Measurements from ENCODE around the gene AGMAT.
A peak's percentile ranks its signal among the peaks of the same experiment; 100 is the strongest.
"Not testable (repeated sequence)": the region's sequence is repeated elsewhere in the genome, so short reads cannot be mapped to it uniquely, and the experiment has no call there.

Gene AGMAT

DNA sequence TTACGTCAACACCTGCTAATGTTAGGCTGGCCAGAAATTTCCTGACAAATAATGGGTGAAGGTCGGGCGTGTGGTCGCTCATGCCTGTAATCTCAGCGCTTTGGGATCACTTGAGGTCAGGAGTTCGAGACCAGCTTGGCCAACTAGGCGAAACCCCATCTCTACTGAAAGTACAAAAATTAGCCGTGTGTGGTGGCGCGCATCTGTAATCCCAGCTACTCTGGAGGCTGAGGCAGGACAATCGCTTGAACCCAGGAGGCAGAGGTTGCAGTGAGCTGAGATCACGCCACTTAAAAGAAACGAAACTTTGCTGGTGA lies 19.1 kb upstream of the AGMAT start:
- WGBS (ENCODE audit: extremely low coverage, insufficient coverage, low lambda C conversion rate): no CpG with 5 or more reads among the region's 13 CpGs
- peak overlapping the region; percentile 65 for H3K56ac ChIP-seq (ENCODE audit: low read length)
- not testable (repeated sequence) for H4K5ac ChIP-seq (ENCODE audit: low read length); H3K79me1 ChIP-seq (ENCODE audit: low read length); DNase-seq; H3K36me3 ChIP-seq (ENCODE audit: control insufficient read depth, insufficient read depth, low read length); H3K27ac ChIP-seq (ENCODE audit: low read depth, low read length); H3K4me3 ChIP-seq (ENCODE audit: low read length); H4K8ac ChIP-seq (ENCODE audit: low read depth, low read length); H2BK15ac ChIP-seq (replicated peaks; ENCODE audit: low read depth); H3K4me1 ChIP-seq (ENCODE audit: control insufficient read depth, low read depth, low read length); H3K23ac ChIP-seq (ENCODE audit: low read length); H2AK5ac ChIP-seq (ENCODE audit: low read length); H2BK5ac ChIP-seq (ENCODE audit: low read length); H3K27me3 ChIP-seq (ENCODE audit: insufficient read depth, low read length, poor library complexity); H3K4ac ChIP-seq (ENCODE audit: low read depth, low read length); H3K18ac ChIP-seq (ENCODE audit: low read length); H3K79me2 ChIP-seq (ENCODE audit: control insufficient read depth, insufficient read depth, low read length); H2BK120ac ChIP-seq (ENCODE audit: low read depth, low read length)
- H3K4me2 ChIP-seq (ENCODE audit: low read length): peak overlapping the region; percentile 51
- peak overlapping the region; percentile 45 for H3K9ac ChIP-seq (ENCODE audit: low read length)

DNA sequence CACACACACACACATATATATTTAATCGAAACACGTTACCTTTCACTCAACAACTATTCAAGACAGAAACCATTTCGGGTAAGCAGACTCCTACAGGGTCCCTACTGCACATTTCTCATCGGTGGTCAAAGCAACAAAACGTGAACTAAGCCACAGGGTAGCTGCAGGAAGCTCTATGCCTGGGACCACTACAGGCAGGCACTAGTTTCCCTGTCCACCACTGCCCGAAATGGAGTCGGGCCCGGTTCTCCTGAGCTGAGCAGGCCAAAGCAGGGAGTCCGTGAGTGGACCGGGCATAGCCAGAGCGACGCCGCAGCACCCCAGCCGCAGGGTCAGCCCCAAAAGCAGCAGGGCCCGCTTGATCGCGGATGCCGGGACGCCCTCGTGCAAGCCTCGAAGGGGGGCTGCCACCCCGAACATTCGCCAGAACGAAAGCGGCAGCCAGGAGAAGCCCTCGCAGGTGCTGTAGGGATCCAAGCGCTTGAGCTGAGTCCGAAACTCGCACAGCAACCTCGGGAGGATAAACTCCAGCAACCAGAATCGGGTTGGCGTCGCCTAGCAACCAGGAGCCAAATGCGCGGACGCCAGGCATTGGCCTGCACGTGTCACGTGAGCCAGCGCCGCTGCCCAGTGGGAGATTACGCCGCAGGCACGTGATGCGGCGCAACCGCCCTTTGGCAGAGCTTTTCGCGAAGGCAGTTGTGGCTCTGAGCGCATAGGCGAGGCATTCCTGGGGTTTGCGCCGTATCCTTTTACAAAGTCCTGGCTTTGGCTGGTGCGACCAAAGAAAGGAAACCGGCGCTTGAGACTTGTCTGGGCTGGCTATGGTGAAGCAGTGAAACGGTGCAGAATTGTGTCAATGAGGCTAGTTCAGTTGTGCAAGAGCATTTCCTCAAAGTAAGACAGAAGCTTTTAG lies 18.5 kb upstream of the AGMAT start:
- no peak overlapping the region for H2BK5ac ChIP-seq (ENCODE audit: low read length)
- no peak overlapping the region for H2BK120ac ChIP-seq (ENCODE audit: low read depth, low read length)
- no peak overlapping the region for H2BK15ac ChIP-seq (replicated peaks; ENCODE audit: low read depth)
- H3K27me3 ChIP-seq (ENCODE audit: insufficient read depth, low read length, poor library complexity): peaks cover 2% of the 10 kb centered on the region
- no peak overlapping the region for H3K4ac ChIP-seq (ENCODE audit: low read depth, low read length)
- no peak overlapping the region for H4K5ac ChIP-seq (ENCODE audit: low read length)
- H3K4me2 ChIP-seq (ENCODE audit: low read length): peak overlapping the region; percentile 76
- H2AK5ac ChIP-seq (ENCODE audit: low read length): no peak overlapping the region
- no peaks in the 10 kb centered on the region for H3K79me2 ChIP-seq (ENCODE audit: control insufficient read depth, insufficient read depth, low read length)
- H3K27ac ChIP-seq (ENCODE audit: low read depth, low read length): no peak overlapping the region
- WGBS (ENCODE audit: extremely low coverage, insufficient coverage, low lambda C conversion rate): 100% methylated on average over 2 of the region's 56 CpGs
- H3K36me3 ChIP-seq (ENCODE audit: control insufficient read depth, insufficient read depth, low read length): no peaks in the 10 kb centered on the region
- no peaks in the 10 kb centered on the region for H3K4me1 ChIP-seq (ENCODE audit: control insufficient read depth, low read depth, low read length)
- no peaks in the 10 kb centered on the region for H3K79me1 ChIP-seq (ENCODE audit: low read length)
- peak; percentile 98 for DNase-seq
- H3K56ac ChIP-seq (ENCODE audit: low read length): peak overlapping the region; percentile 89
- no peak overlapping the region for H3K18ac ChIP-seq (ENCODE audit: low read length)
- no peak overlapping the region for H3K23ac ChIP-seq (ENCODE audit: low read length)
- H3K9ac ChIP-seq (ENCODE audit: low read length): peak overlapping the region; percentile 63
- H4K8ac ChIP-seq (ENCODE audit: low read depth, low read length): no peak overlapping the region
- peak overlapping the region; percentile 38 for H3K4me3 ChIP-seq (ENCODE audit: low read length)

DNA sequence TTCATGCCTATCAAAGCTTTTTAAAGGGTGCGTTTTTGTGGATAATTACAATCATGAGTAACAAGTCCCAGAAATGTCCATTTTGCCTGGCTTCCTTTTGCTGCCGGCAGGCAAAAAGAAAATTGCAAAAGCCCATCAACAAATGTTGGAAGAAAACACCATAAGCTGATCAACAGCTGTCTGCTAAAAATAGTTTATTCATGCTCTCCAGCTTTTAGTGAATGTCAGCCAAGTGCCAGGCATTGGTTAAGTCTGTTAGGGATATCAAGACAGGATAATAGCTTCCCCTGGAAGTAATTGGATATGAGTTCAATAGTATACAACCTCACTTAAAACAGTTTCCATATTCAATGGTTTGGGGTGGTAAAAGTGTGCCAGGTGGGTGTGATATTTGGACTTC lies 13.6 kb upstream of the AGMAT start:
- H2BK120ac ChIP-seq (ENCODE audit: low read depth, low read length): no peak overlapping the region
- no peaks in the 10 kb centered on the region for H3K79me1 ChIP-seq (ENCODE audit: low read length)
- DNase-seq: no peak
- no peak overlapping the region for H4K5ac ChIP-seq (ENCODE audit: low read length)
- H4K8ac ChIP-seq (ENCODE audit: low read depth, low read length): no peak overlapping the region
- peaks cover 3% of the 10 kb centered on the region for H3K4me1 ChIP-seq (ENCODE audit: control insufficient read depth, low read depth, low read length)
- H2BK5ac ChIP-seq (ENCODE audit: low read length): no peak overlapping the region
- no peak overlapping the region for H3K9ac ChIP-seq (ENCODE audit: low read length)
- no peak overlapping the region for H2AK5ac ChIP-seq (ENCODE audit: low read length)
- no peak overlapping the region for H3K4me3 ChIP-seq (ENCODE audit: low read length)
- no peaks in the 10 kb centered on the region for H3K79me2 ChIP-seq (ENCODE audit: control insufficient read depth, insufficient read depth, low read length)
- no peak overlapping the region for H3K4me2 ChIP-seq (ENCODE audit: low read length)
- no peak overlapping the region for H3K4ac ChIP-seq (ENCODE audit: low read depth, low read length)
- H3K18ac ChIP-seq (ENCODE audit: low read length): no peak overlapping the region
- no peak overlapping the region for H3K27ac ChIP-seq (ENCODE audit: low read depth, low read length)
- no peaks in the 10 kb centered on the region for H3K36me3 ChIP-seq (ENCODE audit: control insufficient read depth, insufficient read depth, low read length)
- no peak overlapping the region for H3K23ac ChIP-seq (ENCODE audit: low read length)
- no peaks in the 10 kb centered on the region for H3K27me3 ChIP-seq (ENCODE audit: insufficient read depth, low read length, poor library complexity)
- no peak overlapping the region for H3K56ac ChIP-seq (ENCODE audit: low read length)
- H2BK15ac ChIP-seq (replicated peaks; ENCODE audit: low read depth): no peak overlapping the region
- no CpG with 5 or more reads among the region's 2 CpGs for WGBS (ENCODE audit: extremely low coverage, insufficient coverage, low lambda C conversion rate)

DNA sequence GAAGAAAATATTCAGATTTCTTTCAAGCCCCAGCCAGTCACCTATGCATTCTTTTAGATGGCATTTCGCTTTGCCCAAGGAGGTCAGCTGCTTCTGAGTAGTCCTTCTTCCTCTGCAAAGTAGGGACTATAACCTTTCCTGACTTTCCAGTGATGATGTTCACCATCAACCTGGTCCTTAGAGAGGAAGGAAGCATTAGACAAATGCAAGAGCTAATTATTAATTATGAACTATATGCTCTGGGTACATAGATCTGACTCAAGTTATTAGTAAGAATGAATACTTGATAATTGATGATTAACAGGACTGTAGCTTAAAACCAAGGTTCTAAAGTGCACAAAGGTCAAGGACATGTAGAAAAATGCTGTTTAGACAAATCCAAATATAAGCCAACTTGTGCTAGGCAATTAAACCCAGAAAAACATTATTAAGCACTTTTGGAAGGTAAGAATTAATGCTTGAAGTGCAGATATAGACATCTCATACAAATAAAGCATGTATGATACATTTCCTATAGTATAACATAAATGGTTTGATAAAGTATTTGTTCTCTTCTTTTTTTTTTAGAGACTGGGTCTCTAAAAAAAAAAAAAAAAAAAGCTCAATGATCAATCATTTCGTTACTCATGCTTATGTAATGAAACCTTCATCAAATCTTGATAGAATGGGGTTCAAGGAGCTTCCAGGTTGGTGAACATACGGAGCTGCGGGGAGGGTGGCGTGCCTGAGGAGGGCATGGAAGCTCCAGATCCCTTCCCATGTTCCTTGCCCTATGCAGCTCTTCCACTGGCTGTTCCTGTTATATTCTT lies 11.2 kb upstream of the AGMAT start:
- Histone ChIP-seq H3K56ac (ENCODE audit: low read length) (no peak overlapping the region), H3K4me3 (ENCODE audit: low read length) (no peak overlapping the region)
- WGBS (ENCODE audit: extremely low coverage, insufficient coverage, low lambda C conversion rate): no CpG with 5 or more reads among the region's 5 CpGs

DNA sequence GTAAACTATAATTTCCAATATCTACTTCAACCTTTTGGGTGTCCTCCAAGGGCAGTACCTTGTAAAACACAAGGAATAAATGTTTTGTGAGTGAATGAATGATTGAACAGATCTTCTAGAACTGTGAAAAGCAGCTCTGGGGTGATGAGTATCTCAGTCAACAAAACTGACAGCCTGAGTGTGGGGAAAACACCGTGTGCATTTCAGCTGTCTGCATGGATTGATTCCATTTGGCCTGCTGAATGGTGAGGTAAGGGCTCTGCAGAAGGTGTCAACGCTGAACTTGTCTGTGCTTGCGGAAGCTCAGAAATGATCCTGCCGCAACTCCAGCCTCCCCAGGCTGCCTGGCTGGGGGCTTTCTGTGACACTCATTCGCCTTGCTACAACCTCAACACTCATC lies 7.4 kb upstream of the AGMAT start:
- no peak overlapping the region for H2BK15ac ChIP-seq (replicated peaks; ENCODE audit: low read depth)
- H4K5ac ChIP-seq (ENCODE audit: low read length): no peak overlapping the region
- H3K4ac ChIP-seq (ENCODE audit: low read depth, low read length): no peak overlapping the region
- no peak overlapping the region for H3K18ac ChIP-seq (ENCODE audit: low read length)
- no peak overlapping the region for H3K27ac ChIP-seq (ENCODE audit: low read depth, low read length)
- H3K4me1 ChIP-seq (ENCODE audit: control insufficient read depth, low read depth, low read length): peaks cover 5% of the 10 kb centered on the region
- no peaks in the 10 kb centered on the region for H3K79me2 ChIP-seq (ENCODE audit: control insufficient read depth, insufficient read depth, low read length)
- no CpG with 5 or more reads among the region's 5 CpGs for WGBS (ENCODE audit: extremely low coverage, insufficient coverage, low lambda C conversion rate)
- no peak overlapping the region for H3K9ac ChIP-seq (ENCODE audit: low read length)
- no peak overlapping the region for H3K23ac ChIP-seq (ENCODE audit: low read length)
- no peak overlapping the region for H2BK5ac ChIP-seq (ENCODE audit: low read length)
- H3K4me3 ChIP-seq (ENCODE audit: low read length): no peak overlapping the region
- no peak overlapping the region for H3K56ac ChIP-seq (ENCODE audit: low read length)
- no peaks in the 10 kb centered on the region for H3K36me3 ChIP-seq (ENCODE audit: control insufficient read depth, insufficient read depth, low read length)
- no peak overlapping the region for H2AK5ac ChIP-seq (ENCODE audit: low read length)
- no peak for DNase-seq
- no peak overlapping the region for H3K4me2 ChIP-seq (ENCODE audit: low read length)
- no peak overlapping the region for H2BK120ac ChIP-seq (ENCODE audit: low read depth, low read length)
- H4K8ac ChIP-seq (ENCODE audit: low read depth, low read length): no peak overlapping the region
- H3K27me3 ChIP-seq (ENCODE audit: insufficient read depth, low read length, poor library complexity): no peaks in the 10 kb centered on the region
- no peaks in the 10 kb centered on the region for H3K79me1 ChIP-seq (ENCODE audit: low read length)

More for the DNA sequence above, 11.2 kb upstream of the AGMAT start:
- Histone ChIP-seq H4K5ac (ENCODE audit: low read length) (no peak overlapping the region), H3K27me3 (ENCODE audit: insufficient read depth, low read length, poor library complexity) (no peaks in the 10 kb centered on the region), H3K4me2 (ENCODE audit: low read length) (no peak overlapping the region), H2BK120ac (ENCODE audit: low read depth, low read length) (no peak overlapping the region), H2BK5ac (ENCODE audit: low read length) (no peak overlapping the region), H4K8ac (ENCODE audit: low read depth, low read length) (no peak overlapping the region), H3K79me1 (ENCODE audit: low read length) (no peaks in the 10 kb centered on the region), H2AK5ac (ENCODE audit: low read length) (no peak overlapping the region), H3K9ac (ENCODE audit: low read length) (no peak overlapping the region), H3K4me1 (ENCODE audit: control insufficient read depth, low read depth, low read length) (peaks cover 5% of the 10 kb centered on the region), H3K36me3 (ENCODE audit: control insufficient read depth, insufficient read depth, low read length) (no peaks in the 10 kb centered on the region), H3K18ac (ENCODE audit: low read length) (no peak overlapping the region), H2BK15ac (replicated peaks; ENCODE audit: low read depth) (no peak overlapping the region), H3K27ac (ENCODE audit: low read depth, low read length) (no peak overlapping the region), H3K23ac (ENCODE audit: low read length) (no peak overlapping the region), H3K79me2 (ENCODE audit: control insufficient read depth, insufficient read depth, low read length) (no peaks in the 10 kb centered on the region), H3K4ac (ENCODE audit: low read depth, low read length) (no peak overlapping the region)
- no peak for DNase-seq
